ENCODE results near the gene PTGDS. TPM values are rescaled to one million over a fixed set of nuclear protein-coding genes. Genes with fewer than 3 reads are reported as not detected.

The PTGDS gene
- total RNA-seq, 1 experiment from 2014 or later, result 3.6 TPM

- no peak overlapping the region; the same call in 1 of the 2 replicates for H3K14ac ChIP-seq (ENCODE audit: insufficient read depth, low read length)
- H3K56ac ChIP-seq (ENCODE audit: insufficient read length, low read depth, low read length), result no peak overlapping the region
- no peak overlapping the region for H2BK20ac ChIP-seq (ENCODE audit: low read depth, low read length, poor library complexity, severe bottlenecking)
- no peaks in the 10 kb centered on the region for H3K27me3 ChIP-seq (ENCODE audit: insufficient read depth, low read length)
- no peaks in the 10 kb centered on the region for H4K20me1 ChIP-seq (ENCODE audit: control insufficient read depth, insufficient read depth, insufficient read length)
- H2BK5ac ChIP-seq (ENCODE audit: insufficient read length, low read length), result no peak overlapping the region
- no peak overlapping the region for H2BK12ac ChIP-seq (ENCODE audit: insufficient read length, low read depth, low read length)
- H3K9me3 ChIP-seq (ENCODE audit: control insufficient read depth, low read depth, low read length), result no peaks in the 10 kb centered on the region
- Mint-ChIP-seq H3K9me3 (no peaks in the 10 kb centered on the region), H3K36me3 (ENCODE audit: insufficient read depth in 1 of 3, low read depth in 3 of 3) (peaks cover 2 to 38% (median 31%) of the 10 kb centered on the region in 3 experiments; a peak in 5 of 7 replicates), H3K4me1 (peaks cover 11 to 19% of the 10 kb centered on the region in 2 experiments), H3K27ac (no peak overlapping the region; a peak in 1 of 7 replicates), H3K27me3 (ENCODE audit: low read depth) (peaks cover 3% of the 10 kb centered on the region; the same call in 1 of the 2 replicates), H3K4me3 (peak overlapping the region; percentile 68 to 82)
- no peak overlapping the region for H2AFZ ChIP-seq (ENCODE audit: low read length)
- H4K91ac ChIP-seq (ENCODE audit: insufficient read length, low read depth, low read length), result no peak overlapping the region
- no peak overlapping the region for H2BK120ac ChIP-seq (ENCODE audit: low read depth, low read length, poor library complexity, severe bottlenecking)
- no peak overlapping the region for H3K18ac ChIP-seq (ENCODE audit: insufficient read length, low read depth, low read length)
- H2AK5ac ChIP-seq (ENCODE audit: insufficient read length, low read length), result no peak overlapping the region
- no peaks in the 10 kb centered on the region for H3K4me1 ChIP-seq (ENCODE audit: insufficient read depth, low read length)
- no peak overlapping the region for H4K5ac ChIP-seq (ENCODE audit: insufficient read length, low read depth, low read length)
- no peak overlapping the region for H3K27ac ChIP-seq (ENCODE audit: insufficient read length, low read depth, low read length)
- no CpG with 5 or more reads among the region's 61 CpGs for WGBS (ENCODE audit: extremely low coverage, insufficient read length, low lambda C conversion rate)
- no peak overlapping the region; the same call in 1 of the 2 replicates for H2BK15ac ChIP-seq (ENCODE audit: low read depth, low read length)
- no peaks in the 10 kb centered on the region for H3K79me1 ChIP-seq (ENCODE audit: insufficient read depth, low read depth, low read length, poor library complexity, severe bottlenecking)
- H4K8ac ChIP-seq (replicated peaks; ENCODE audit: insufficient read length, low read depth, low read length), result no peak overlapping the region
- no peaks in the 10 kb centered on the region for H3K79me2 ChIP-seq (ENCODE audit: insufficient read depth, low read length)
- H3K23ac ChIP-seq (ENCODE audit: insufficient read length, low read depth, low read length), result no peak overlapping the region
- no peak for DNase-seq
- H3K4ac ChIP-seq (ENCODE audit: low read depth, low read length), result no peak overlapping the region
- peak overlapping the region; percentile 60 for H3K4me2 ChIP-seq (ENCODE audit: insufficient read depth, insufficient read length, low read length)
- peaks cover 3% of the 10 kb centered on the region for H3K23me2 ChIP-seq (ENCODE audit: insufficient read length, low read depth, low read length, poor library complexity, severe bottlenecking)
- TF ChIP-seq CTCF (conservative IDR thresholded peaks at IDR 0.05), result no peak; the same call in 2 of the 3 replicates
- no peak overlapping the region for H3T11ph ChIP-seq (ENCODE audit: low read length)
- H3K9ac ChIP-seq (ENCODE audit: extremely low read depth, insufficient read length, low read length), result peak overlapping the region; percentile 13
Observed at GRCh38 chr9:136943291-136944211, 33.8 kb upstream of the PTGDS start.
